HG03139 (cell line): ENCODE measurements around the gene NCBP1.
"Not testable (repeated sequence)": the region's sequence is repeated elsewhere in the genome, so short reads cannot be mapped to it uniquely, and the experiment has no call there.

ENCODE experiments used
- ATAC-seq: cut with Tn5 transposase; IDR thresholded peaks from one replicate; pipeline ENCODE4 v1.9.1; 2021; ENCODE audit not compliant: unreplicated experiment

NCBP1 gene, protein sequence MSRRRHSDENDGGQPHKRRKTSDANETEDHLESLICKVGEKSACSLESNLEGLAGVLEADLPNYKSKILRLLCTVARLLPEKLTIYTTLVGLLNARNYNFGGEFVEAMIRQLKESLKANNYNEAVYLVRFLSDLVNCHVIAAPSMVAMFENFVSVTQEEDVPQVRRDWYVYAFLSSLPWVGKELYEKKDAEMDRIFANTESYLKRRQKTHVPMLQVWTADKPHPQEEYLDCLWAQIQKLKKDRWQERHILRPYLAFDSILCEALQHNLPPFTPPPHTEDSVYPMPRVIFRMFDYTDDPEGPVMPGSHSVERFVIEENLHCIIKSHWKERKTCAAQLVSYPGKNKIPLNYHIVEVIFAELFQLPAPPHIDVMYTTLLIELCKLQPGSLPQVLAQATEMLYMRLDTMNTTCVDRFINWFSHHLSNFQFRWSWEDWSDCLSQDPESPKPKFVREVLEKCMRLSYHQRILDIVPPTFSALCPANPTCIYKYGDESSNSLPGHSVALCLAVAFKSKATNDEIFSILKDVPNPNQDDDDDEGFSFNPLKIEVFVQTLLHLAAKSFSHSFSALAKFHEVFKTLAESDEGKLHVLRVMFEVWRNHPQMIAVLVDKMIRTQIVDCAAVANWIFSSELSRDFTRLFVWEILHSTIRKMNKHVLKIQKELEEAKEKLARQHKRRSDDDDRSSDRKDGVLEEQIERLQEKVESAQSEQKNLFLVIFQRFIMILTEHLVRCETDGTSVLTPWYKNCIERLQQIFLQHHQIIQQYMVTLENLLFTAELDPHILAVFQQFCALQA

DNA sequence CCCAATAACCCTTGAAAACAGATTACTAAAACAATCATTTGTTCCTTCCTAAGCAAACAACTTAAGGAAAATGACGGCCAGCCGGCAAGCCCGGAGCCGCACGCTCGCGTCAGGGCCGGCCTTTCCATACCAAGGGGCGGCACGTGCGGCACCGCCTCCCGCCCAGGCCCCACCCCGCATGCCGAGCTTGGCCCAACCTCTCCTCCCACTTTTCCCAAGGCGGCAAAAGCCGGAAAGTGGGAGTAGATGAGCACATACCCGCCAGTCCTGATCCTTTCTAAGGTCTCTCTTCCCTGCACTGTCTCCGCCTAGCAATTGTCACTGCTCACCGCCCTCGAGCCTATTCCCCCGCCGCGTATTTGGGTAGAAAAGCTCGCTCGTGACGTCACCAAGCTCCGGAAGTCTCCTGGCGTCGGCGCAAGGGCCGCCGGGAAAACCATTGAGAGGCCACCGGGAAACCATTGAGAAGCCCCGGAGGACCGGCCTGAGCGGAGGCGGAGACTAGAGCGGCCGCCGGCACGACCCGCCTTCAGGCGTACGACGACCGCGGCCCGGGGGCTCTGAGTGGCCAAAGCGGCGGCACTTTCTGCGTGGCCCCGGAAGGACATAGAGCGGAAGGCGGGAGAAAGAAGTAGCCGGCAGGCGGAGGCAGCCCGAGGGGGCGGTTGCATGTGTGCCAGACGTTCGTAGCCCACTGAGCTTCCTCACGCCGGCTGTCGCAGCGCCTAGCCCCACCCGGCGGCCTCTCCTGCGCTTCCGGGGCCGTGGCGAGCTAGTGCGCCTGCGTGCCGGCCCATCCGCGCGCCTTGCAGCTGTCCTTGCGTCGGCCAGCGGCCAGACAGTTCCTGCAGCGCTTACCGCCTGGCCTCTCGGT, at the start of gene NCBP1, which contains the start of gene TSTD2:
Gene NCBP1, plus strand, starts transcription at position 837 of the 874 bp plus-strand sequence. CDS start 61 bp downstream, outside the sequence.
Gene TSTD2, minus strand, starts transcription at position 384 of the 874 bp plus-strand sequence. CDS start 5,806 bp downstream, outside the sequence.
- peak; percentile 83 for ATAC-seq

DNA sequence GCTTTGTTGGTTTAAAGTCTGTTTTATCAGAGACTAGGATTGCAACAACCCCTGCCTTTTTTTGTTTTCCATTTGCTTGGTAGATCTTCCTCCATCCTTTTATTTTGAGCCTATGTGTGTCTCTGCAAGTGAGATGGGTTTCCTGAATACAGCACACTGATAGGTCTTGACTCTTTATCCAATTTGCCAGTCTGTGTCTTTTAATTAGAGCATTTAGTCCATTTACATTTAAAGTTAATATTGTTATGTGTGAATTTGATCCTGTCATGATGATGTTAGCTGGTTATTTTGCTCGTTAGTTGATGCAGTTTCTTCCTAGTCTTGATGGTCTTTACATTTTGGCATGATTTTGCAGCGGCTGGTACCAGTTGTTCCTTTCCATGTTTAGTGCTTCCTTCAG, 48.8 kb upstream of the NCBP1 start:
- ATAC-seq, result not testable (repeated sequence)

DNA sequence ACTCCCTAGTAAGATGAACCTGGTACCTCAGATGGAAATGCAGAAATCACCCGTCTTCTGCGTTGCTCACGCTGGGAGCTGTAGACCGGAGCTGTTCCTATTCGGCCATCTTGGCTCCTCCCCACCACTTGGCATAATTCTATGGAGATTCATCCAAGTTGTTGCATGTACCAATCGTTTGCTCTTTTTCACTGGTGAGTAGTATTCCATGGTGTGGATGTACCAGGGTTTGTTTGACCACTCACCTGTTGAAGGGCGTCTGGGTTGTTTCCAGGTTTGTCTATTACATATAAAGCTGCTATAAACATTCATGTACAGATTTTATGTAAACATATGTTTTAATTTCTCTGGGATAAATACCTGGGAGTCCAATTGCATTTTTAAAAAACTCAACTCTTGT, 46.7 kb upstream of the NCBP1 start:
- not testable (repeated sequence) for ATAC-seq

DNA sequence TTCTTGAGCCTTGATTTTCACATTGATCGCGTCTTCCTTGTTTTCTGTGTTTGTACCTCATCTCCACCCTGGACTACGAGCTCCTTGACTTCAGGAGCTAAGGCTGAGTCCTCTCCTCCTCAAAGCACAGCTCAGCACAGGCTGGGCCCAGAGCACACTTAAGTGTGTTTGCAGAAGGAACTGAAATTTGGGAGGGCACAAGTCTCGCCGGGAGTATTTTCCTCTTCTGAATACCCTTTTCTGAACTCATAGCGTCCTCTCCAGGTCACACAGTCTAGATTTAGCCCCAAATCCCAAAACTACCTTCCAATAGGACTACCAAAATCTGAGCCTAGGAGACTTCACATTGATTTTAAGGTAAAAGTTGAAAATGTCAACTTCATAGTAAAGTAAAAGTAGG, 42.1 kb upstream of the NCBP1 start:
- no peak for ATAC-seq

DNA sequence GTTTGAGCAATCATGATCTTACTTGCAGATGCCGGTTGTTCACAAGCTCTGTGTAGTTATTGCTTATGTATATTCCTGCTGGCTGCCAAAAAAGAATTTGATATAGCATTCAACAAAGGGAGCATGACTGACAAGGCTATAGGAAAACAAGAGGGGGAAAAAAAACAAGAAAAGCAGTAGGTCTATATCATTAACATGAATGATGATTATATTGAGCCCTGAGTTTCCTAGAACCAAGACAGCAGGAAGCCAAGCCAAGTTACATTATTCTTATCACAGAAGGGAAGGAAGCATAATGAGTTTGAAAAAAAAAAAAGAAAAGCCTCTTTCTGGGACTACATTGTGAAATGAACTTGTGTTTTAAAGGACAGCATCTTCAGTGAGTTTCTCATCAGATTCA, 41.5 kb upstream of the NCBP1 start:
- ATAC-seq, result no peak

DNA sequence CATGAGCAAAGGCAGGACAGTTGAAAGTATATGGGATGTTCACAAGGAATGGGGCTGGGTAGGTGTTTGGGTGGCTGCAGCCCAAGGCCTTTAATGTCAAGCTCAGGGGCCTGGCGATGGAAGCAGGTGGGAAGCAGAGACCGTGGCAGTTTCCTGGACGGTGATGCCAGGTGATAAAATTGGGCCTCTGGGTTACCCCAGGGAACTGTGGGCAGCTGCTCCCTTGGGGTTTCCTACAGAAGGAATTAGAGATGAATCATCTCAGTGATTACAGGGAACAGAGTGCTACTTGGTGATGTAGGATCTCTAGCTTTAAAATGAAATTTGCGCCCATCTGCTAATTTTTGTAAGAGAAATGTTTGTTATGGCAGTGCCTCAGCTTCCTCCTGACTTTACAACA, 39.7 kb upstream of the NCBP1 start:
- ATAC-seq, result no peak

DNA sequence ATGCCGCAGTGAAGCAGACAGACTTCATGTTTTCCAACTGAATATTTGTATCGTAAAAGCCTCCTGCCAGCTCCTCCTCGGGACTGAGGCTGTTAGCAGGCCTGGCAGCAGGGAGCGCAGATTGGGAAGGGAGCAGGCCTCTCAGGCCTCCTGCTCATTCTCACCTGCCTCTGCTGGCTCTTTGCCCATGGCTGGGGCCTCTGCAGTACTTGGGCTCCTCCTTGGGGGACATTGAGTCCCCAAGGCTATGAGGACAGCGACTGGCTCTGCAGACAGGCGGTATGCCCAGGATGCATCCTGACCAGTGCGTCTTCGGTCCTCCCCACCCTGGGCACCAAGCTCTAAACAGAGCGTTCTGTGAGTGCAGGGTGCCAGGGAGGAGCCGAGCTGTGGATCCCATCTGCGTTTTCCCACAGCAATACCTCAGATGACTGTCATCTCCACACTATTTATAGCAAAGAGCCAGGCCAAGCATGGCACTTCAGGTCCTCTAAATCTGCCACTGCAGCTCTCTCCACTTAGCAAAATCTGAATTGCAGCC, 39.2 kb upstream of the NCBP1 start:
- no peak for ATAC-seq

DNA sequence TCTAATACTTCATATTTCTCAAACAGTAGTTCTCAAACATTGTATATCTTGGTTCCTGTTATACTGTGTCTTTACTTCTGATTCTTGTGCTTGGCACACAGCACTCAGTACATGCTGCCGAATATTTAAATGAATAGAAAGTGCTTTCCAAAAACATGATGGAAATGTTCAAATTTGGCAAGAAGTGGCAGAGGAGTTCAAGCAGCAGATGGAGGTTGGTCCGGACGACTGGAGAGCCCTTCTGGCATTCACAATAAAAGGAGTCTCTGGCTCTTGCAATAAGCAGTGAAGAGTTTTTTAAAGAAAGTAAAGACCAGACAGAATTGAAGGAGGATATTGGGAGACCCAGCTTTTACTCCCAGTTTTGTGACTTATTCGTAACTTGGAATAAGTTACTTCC, 36.7 kb upstream of the NCBP1 start:
- ATAC-seq, result no peak

DNA sequence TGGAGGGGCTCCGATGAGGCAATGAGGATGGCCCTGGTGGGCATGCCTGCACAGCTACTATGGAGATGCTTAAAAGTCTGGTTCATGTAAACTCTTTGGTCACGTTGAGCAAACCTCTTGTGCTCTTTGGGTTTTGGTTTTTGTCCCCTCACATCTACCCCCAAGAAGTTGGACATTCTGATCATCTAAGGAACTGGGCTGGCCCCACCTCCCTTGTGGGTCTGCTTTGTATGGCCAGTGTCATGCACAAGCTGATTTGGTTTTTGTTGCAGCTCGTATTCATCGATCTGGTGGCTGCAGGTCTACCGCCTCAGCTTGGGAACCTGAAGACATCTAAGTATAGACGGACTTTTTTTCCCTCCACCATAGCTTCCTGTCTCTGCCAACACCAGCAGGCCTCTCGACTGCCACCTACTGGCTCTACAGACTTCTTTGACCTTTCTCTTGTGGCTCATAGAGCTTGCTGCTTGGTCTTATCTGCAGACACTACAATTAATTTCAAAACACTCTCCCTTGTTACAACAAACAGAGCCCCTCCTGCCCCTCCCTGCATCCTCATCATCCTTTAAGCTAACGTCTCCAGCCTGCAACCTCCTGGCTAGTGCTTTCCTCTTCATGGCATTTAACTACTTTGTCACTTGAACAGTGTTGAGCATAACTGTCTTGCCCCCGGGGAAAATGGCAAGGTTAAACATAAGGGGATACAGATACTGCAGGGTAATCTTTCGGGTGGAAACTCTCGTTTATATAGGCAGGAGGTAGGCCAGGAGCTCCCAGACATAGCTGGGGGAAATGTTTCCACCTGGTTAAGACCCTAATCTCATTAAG, 34.9 kb upstream of the NCBP1 start:
- peak; percentile 90 for ATAC-seq

DNA sequence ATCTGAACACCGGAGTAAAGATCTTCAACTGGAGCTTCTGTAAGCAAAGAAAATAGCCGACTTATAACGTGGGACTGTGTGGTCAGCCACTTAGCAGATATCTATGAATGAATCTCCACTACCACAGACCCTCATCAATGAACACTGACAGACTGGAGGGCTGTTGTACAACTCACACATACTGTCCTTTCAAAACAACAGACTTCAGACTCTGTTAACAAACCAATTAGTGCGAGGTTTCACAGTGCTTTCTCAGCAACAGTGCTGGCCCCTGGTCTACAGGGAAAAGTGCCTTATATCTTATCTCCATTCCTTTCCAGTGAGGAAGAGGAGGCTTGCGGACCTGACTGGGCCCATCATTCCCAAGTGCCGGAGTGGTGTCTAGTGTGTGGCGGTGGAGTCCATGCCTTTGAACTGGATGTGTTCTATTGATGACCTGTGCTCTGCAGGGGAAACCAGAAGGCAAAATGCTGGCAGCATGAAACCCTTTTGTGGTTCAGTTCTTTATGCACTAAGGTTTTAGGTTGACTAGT, 34.2 kb upstream of the NCBP1 start:
- ATAC-seq, result no peak

DNA sequence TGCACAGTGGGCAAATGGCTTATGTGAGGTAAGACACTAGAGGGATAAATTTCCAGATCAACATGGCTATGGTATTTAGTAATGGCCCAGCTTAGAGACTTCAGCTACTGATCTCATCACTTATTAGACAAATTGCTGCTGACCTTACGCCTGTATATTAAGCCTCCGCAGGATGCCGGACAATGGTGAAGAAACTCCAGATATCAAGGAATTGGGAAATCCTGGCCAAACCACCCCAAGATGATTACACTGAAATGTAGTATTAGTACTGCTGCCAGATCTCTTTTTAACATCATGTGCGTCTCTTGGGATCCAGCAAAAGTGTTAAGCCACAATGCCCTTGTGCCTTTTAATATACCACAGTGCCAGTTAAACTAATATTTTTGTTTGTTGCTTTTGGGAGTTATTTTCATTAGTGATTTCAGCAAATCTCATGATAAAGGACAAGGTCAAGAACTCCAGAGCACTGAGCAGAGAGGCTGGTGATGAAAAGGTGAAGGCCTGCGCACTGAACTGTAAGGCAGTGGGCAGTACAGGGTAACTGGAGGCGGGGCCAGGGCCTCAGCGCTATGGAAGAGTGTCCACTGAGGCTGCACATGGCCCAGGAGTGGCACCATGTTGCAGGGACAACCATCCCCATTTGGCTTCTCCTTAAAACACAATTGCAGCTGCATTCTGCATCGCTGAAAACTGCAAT, 32.9 kb upstream of the NCBP1 start:
- no peak for ATAC-seq

DNA sequence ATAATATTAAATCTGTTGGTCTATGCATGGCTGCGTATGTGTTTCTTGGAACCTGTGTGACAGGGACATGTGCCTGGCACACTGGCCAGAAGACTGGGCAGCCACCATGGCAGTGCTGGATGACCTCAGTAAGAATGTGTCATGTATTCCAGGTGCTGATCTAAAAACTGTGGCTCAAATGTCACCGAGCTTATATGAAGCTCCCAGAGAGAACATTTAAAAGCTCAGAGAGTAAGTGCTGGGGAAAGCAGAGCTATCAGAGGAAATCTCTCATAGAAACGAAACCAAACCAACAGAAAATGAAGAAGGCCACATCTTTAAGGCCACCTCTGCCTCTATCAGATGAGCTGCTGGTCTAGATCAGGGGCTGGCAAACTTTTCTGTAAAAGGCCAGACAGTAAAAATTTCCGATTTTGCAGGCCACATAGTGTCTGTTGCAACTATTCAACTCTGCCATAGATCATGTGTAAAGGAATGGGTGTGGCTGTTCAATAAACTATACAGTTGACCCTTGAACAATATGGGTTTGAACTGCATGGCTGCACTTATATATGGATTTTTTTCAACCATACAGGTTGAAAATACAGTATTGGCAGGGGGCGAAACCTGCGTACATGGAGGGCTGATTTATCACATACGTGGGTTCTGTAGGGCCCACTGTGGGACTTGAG, 32.3 kb upstream of the NCBP1 start:
- ATAC-seq, result no peak

DNA sequence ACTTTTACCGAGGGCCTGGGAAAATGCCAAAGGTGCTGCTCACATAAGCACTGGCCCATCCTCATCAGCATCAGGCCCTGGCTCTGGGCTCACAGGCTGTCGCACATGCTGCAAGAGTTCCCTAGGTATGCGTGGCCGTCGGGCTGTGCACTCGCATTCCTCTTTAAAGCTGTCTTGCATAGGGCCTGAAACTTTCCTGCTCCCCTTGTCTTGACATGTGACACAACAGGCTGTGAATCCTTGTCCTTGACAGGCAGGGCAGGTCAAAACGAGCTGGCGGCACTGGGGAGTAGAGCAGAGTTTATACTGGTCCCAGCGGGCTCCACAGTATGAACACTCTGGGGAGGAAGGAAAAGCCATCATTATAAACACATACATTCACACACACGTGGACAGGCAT, 31.2 kb upstream of the NCBP1 start:
- no peak for ATAC-seq

DNA sequence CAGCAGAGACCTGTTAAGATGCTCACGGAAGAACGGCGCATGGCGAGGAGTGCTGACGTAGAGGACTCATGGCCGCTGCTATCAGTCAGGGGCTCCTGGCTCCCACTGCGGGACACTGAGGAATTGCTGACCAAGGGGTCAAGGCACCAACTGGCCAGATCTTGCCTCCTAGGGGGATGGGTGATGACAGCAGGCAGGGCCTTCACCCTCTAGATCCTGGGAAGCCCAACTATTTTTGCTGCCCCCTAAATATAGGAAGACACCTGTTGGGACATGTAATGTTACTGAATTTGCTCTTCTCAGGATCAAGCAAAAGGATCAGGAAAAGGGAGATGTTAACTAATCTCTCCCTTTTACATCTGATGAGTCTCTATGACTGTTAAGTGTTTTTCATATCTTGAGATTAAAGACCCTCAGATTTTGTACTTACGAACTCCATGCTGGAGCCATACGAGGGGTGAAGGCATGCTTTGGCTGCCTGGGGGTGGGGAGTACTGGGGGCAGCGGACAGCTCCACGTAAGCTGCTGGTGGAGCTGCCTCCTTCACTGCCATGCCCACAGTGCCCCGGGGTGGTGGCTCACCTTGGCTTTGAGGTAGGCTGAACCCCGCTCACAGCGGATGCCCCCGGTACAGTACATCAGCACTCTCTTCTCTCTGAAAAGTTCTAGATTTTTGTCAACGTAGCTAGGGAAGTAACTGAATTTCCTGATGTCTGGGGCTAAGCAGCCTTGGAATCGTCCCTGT, 28.5 kb upstream of the NCBP1 start:
- no peak for ATAC-seq

DNA sequence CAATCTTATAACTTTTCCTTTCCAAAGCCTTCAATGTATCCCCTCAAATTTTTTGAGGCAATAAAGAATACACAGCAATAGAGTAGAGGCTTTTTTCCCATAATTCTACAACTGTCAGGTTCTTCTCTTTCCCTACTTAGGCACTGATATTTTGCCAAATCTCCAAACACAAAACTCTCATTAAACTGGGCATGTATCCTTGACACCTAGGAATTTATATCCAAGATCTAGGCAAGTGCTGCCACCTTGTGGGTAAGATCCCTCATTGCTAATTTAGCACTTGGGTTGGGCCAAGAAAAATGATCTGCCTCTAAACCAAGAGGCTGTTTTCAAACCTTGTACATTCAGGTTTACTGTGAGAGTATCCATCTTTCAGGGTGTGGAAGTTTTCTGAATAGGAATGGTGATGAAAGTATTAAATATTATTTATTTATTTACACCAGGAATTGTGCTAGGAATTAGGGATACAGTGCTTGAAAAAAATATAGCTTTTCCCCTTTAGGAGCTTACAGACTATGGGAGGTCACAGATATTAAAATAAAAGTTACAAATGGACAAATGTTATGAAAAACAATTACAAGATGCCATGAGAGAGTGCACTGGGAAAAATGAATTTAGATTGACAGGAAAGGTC, 18.1 kb upstream of the NCBP1 start:
- ATAC-seq, result no peak

DNA sequence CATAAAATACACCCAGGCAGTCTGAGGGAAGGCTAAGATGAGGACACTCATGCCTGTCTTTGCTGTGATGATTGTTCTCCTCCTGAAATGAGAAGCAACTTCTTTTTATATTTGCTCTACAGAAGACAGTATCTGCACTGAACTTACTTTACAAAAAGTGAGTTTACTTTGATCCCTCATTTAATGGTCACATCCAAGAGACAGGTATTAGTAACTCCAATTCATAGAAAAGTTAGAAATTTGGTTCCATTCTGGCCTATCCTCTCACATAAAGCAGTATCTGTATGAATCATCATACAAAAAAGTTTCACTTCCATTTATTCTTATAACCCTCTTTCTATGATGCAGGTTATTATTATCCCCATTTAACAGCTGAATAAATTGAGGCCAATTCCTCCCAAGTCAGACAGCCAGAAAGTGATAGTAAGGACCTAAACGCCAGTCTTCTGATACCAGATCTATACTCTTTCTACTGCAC, 15.6 kb upstream of the NCBP1 start:
- no peak for ATAC-seq

DNA sequence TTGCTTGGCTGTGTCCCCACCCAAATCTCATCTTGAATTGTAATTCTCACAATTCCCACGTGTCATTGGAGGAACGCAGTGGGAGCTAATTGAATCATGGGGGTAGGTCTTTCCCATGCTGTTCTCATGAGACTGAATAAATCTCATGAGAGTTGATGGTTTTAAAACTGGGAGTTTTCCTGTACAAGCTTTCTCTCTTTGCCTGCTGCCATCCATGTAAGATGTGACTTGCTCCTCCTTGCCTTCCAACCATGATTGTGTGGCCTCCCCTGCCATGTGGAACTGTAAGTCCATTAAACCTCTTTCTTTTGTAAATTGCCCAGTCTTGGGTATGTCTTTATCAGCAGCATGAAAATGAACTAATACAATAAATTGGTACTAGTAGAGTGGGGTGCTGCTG, 13.6 kb upstream of the NCBP1 start:
- ATAC-seq, result not testable (repeated sequence)
